NCI-H187 treated with DMSO at 0.1 percent for 48 hours (cell line): ENCODE measurements around the gene CRYZL1.
A peak's percentile ranks its signal among the peaks of the same experiment; 100 is the strongest.
"Not testable (repeated sequence)": the region's sequence is repeated elsewhere in the genome, so short reads cannot be mapped to it uniquely, and the experiment has no call there.

Experiments used
- DNase-seq: peaks from one replicate; lab custom pipeline; 2025; lab: John Stamatoyannopoulos, UW

Gene CRYZL1

DNA sequence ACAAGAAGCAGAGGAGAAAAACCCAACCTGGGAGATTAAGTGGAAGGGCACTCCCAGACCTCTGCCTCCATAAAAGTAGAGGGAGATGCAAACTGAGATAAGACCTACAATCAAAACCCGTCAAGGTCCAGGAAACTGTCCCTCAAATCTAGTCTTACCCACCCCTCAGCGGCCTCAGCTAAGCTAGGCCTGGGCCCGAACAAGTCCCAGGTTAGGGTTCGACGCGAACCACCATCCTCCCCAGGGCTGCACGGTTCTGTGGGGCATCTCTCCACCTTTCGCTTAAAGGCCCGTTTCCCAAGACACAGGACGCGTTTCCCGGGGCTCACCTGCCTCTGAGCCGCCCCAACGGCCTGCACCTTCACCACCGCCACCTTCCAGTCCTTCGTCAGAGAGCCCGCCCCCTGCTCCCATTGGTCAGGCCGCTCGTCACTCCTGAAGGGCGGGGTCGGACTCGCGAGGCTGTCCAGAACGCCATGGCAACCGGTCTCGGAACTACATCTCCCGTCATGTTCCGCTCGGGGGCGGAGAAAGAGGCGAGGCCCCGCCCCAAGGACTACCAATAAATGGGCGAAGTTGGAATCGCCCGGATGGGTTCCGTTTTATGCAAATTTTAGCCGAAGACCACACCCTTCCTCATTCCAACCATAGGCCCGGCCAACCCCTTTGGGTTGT, at the start of gene CRYZL1:
TSS of gene CRYZL1 (minus strand) at position 390 of the 675 bp plus-strand sequence. CDS start 10,190 bp downstream, outside the sequence.
- DNase-seq: peak; percentile 93

DNA sequence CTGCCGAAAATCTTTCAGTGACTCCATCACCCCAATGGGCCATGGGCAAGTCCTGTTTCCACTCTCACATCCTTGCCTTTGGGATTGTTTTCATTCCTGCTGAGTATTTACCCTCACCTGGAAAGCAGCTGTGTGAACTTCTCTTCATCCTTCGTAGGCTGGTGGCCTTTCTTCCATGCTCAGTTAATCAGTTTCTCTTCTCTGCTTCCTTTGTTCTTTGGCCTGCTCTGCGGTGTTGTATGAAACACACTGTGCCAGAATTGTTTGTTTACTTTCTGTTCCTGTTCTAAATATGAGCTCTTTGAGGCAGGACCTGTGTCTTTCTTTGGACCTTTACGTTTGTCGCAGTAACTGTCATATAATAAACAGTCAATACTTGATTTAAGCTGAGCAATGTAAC, 49.3 kb upstream of the CRYZL1 start:
- no peak for DNase-seq

DNA sequence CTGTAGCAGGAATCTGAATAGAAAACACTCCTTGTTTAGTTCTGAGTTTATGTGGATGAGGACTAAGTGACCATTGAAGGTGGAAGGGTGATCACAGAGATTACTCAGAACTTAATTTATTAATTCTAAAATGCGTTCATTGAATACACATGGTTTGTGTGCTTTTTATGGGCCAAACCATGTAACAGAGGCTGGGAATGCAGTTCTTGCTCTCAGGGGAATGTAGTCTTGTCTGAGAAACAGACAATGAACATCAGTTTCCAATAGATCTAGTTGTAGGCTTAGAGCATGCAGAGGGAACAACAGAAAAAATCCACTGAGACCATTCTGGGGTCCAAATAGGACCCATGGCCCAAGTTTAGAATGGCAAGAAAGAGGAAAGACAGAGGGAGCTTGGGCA, 46.8 kb upstream of the CRYZL1 start:
- DNase-seq: no peak

DNA sequence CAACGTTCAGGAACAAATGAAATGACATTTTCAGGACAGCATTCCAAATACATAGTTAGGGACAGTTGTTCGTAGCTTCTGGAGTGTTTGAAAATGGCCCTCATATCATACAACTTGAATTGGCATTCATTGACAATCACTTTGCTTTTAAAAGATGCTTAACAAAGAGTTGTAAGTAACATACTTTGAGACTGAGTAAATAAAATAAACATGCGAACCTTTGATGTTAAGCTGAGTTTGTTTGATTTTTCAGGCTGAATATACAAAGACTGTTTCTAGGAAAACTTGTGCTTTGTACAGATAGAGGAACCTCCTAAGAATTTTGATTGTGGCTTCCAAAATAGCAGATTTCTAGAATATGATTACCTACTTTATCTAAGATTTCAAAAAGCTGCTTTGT, 46.1 kb upstream of the CRYZL1 start:
- no peak for DNase-seq

DNA sequence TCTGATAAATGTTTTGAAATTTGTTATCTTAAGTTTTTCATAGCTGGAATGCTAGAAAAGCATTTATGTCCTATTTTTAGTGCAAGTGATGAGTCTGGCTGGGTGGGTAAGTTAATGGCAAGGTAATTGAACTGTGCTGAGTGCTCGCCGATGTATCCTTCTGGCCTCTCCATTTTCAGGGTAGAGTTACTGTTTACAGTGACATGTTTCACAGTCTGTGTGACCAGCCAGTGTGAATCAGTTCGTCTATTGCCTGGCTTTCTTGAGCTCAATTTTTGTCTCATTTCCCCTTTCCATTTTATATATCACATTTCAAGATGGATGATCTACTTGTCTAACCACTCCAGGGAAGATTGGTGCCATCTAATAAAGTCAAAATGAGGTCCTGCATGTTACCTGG, 44.8 kb upstream of the CRYZL1 start:
- peak; percentile 44 for DNase-seq

DNA sequence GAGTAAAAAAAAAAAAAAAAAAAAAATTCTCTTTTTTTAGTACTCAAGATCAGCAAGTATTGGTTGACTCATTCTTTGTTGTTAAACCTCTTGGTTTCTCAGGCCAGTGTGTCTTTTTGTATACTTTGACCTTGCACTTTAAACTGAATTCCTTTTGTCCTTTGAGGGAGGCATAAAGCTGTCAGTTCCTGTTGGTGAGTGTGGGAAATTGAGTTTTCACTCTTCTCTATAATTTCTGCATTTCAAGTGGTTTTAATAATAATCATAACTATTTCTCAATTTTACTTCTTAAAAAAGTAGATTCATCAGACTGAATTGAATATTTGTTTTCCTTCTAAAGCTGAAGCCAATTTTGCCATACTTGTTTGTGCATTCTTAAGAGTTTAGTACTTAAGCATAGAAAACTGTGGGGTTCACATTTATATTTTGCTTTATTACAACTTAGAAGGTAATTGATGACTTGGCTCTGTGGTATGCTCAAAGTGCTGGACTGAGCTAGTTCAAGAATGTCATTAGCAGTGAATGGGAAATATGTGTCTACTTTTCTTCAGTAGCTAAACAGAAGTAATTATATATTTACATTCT, 44.2 kb upstream of the CRYZL1 start:
- DNase-seq: no peak

DNA sequence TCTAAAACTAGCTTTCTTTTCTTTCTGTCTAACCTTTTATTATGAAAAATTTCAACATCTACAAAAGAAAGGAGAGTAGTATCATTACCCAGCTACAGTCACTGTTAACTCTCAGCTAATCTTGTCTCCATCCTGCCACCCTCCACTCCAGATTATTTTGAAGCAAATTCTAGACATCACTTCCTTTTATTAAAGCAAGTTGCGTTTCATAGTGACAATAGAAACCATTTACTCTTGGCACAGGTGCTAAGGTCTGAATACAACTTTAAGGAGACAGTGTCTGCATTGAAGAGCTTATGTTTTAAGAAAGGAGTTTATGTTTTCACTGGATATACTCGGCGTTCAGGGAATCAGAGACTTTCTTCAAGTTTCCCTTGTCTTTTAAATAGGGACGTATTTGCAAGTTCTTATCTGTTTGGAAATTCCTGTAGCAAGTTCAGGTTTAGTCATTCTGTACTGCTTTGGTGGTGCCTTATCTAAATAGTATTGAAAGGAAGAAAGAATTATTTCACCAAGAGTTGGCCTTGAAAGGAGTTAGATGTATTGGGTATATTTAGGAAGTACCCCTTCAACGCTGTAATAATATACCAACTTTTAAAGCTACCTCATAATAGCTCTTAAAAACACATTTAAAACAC, 43.5 kb upstream of the CRYZL1 start:
- DNase-seq: no peak

DNA sequence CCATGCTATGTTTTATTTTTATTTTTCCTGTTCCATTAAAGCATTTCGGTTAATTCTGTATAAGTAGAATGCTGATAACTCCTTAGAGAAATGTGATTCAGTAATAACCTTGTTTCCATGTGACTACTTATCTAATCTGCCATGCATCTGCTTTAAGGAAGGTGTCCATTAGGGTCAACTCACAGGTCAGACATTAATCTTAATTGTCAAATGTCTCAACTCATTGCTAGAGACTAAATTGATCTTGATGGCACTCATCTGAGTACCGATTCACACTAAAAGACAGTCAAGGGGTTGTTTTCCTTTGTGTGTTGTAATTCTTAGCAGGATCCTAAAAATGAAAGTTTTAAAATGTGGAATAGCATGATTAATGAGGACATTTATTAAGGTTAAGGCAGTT, 42.5 kb upstream of the CRYZL1 start:
- no peak for DNase-seq

DNA sequence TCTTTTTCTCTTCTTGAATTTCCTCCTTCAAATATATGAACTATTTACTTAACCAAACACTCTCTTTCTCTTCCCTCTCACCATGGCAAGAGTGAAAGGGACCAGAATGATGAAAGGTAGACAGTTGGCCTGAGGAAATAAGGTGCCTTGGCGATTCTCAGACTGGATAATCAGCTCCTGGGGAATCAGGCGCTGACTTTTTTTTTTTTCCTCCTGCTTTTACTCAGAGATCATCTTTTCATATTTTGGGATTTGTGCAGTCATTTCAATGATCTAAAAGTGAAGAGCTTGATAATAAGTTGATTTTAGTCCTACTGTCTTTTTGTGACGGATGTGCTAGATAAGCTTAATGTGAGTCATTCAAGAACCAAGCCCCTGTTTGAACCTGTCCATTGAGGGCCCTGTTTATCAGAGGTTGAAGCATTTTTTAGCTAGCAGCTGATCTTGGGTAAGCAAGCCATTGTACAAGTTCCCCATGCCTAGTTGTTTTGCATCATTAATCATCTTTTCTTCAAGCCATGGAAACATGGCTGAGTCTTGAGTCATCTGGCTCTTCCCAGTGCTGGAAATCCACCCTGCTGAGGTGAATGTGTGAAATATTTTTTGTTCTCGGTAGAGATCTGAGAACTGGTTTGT, 41.6 kb upstream of the CRYZL1 start:
- DNase-seq: no peak

DNA sequence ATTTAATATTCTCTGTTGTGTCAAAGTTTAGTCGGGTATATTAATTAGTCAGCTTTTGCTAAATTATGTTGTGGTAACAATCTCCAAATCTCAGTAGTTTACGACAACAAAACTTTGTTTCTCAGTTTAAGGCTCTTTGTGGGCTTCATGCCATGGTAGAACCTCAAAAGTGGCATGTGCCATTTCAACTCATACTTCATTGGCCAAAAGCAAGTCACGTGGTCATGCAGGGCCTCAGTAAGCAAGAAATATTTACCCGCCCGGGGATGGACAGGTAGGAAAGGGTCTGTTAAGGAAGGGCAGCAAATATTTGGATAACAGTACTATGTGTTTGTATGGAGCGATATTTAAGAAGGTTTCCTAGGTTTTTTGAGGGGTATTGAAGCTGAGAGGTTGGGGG, 39.3 kb upstream of the CRYZL1 start:
- no peak for DNase-seq

DNA sequence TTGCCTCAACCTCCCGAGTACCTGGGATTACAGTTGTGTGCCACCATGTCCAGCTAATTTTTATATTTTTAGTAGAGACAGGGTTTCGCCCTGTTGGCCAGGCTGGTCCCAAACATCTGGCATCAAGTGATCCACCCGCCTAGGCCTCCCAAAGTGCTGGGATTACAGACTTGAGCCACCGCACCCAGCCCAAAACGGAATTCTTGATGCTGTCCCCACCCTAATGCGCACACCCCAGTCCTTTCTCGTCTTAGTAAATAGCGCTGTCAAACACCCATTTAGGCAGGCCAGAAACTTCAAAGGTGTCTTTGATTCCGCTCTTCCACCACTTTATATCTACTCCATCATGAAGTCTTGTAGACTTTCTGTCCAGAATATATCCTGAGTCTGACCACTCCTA, 35.9 kb upstream of the CRYZL1 start:
- no peak for DNase-seq

DNA sequence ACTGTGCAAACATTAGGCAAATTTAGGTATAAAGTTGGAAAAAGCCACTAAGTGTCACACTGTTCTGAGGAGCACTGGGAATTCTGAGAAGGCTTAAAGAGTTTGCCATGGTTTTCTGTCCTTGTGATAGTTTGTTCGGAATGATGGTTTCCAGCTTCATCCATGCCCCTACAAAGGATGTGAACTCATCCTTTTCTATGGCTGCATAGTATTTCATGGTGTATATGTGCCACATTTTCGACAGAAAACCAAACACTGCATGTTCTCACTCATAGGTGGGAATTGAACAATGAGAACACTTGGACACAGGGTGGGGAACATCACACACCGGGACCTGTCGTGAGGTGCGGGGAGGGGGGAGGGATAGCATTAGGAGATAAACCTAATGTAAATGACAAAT, 35.1 kb upstream of the CRYZL1 start:
- DNase-seq: not testable (repeated sequence)

DNA sequence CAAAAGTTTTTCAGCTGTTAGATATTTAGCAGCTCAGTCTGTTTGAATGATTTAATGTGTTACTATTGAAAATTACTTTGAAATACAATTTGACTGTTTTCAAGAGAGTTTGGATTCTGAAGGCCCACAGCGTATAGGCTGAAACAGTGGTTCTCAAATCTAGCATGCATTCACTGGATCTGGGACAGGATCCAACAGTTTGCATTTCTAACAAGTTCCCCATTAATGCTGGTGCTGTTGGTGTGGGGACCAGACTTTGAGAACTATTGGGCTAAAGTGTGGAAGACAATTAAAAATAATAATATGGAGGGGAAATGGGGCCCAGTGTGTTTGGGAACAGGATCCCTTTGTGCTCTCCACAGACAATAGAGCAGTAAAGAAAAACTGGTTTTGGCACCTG, 32.7 kb upstream of the CRYZL1 start:
- DNase-seq: no peak

DNA sequence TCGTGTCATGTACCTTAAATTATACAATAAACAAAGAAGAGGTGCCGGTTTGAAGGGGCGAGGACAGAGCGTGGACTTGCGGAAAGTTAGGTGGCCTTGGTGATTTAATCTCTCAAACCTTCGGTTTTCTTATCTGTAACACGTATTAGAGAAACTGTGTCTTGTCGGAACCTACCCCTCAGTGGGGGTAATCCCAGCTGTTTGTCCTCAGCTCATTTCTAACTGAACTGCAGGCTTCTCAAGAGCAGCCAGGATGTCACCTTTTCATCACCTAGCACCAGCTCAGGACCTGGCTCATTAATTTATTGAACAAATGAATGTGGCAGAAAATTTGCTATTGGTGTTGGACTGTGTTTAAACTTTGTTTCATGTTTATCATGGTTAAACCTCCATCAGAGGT, 31.9 kb upstream of the CRYZL1 start:
- no peak for DNase-seq

DNA sequence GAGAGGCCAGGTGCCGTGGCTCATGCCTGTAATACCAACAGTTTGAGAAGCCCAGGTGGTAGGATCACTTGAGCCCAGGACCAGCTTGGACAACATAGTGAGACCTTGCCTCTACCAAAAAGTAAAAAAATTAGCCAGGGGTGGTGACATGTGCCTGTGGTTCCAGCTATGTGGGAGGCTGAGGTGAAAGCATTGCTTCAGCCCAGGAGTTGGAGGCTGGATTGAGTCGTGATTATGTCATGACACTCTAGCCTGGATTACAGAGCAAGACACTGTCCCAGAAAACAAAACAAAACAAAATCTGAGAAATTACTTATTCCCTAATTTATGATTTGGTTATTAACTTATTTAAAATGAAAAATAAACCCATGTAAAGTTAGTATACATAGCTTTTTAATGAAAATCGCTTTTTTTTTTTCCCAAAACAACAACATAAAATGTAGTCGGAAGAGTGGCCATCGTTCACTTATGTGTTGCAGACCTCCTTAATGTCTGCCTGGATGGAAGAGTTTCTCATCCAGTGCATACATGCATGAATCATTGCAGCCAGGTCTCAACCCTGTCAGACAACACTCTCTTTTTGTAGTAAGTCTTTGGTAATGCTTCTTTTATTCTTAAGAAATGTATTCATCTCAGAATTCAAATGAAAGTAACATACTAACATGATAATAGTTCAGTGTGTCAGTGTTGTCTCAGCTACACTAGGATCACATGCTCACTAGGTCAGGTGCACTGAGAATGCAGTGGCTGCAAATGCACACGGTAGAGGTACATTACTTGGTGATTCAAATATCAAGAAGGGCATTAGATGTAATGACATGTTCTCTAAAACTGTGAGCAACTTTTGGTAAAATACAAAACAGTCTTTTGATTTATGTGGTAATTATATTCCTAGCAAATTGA, 28.8 kb upstream of the CRYZL1 start:
- no peak for DNase-seq

DNA sequence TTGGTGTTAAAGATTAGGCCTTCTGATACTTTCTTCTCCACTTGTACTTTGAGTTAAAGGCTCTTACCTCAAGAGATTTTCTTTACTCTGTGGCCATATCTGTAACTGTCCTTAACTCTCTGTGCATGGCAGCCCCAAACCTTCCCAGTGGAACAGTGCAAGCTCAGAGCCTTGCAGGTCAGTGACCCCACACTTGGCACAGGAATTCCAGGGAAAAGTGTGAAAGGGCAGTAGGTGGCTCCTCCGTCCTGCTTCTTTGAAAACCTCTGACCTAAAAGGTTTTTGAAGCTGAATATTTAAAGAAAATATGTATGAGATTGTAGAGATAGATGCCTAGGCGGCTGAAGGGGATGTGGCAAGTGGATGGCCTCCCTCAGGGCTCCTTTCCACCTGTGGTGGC, 27.1 kb upstream of the CRYZL1 start:
- DNase-seq: no peak

DNA sequence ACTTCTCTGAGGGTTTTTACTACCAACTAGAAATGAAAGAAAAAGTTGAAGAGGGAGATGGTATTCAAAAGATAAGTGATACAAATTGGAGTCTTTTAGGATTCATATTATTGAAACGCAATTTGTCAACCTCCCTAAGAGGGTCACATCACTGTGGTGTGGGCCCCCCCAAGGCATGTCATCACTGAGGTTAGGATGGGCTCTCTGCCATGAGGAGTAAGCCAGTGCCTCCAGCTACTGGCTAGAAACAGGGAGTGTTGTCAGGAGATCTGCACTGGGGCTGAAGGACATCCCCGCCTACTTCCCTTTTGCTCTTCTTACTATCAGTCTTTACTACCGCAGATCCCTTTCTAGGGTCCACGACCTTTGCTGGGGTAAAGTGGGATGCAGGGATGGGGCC, 26.6 kb upstream of the CRYZL1 start:
- no peak for DNase-seq

DNA sequence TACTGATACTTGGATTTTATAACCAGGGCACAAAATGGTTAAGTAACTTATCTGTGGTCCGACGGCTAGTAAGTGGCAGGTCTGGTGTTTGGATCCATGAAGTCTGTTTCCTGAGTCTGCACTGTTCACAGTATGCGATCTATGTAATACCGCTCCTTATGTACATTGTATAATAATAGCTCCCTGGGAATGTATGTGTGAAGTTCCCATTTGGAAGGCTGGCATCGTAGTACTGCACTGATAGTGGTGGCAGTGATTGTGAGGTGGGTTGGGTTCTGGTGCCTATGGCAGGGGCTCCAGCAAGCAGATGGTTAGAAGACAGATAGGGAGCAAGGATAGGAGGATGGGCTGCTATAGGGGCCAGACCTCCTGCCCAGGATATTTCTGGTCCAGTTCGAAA, 26.1 kb upstream of the CRYZL1 start:
- DNase-seq: no peak

DNA sequence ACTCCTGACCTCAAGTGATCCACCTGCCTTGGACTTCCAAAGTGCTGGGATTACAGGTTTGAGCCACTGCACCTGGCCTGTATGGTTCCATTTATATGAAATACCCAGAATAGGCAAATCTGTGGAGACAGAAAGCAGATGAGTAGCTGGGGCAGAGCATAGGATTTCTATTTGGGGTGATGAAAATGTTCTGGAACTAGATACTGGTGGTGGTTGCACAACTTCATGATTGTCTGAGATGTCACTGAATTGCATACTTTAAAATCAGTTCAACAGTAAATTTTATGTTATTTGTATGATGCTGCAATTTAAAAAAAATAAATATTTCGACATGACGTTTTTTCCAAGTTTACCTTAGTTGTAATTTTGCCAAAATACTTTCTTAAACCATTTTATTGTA, 24.6 kb upstream of the CRYZL1 start:
- DNase-seq: no peak

DNA sequence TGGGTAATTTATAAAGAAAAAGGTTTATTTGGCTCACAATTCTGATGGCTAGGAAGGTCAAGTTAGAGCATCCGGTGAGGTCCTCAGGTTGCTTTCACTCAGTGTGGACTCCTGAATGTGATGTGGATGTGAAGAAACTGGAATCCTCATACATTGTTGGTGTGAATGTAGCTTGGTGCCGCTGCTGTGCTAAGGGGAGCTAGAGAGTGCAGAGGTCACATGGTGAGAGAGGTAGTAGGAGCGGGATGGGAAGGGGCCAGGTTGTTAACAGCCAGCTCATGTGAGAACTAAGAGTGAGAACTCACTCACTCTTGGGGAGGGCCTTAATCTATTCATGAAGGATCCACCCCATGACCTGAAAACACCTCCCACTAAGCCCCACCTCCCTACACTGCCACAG, 22.6 kb upstream of the CRYZL1 start:
- DNase-seq: no peak

DNA sequence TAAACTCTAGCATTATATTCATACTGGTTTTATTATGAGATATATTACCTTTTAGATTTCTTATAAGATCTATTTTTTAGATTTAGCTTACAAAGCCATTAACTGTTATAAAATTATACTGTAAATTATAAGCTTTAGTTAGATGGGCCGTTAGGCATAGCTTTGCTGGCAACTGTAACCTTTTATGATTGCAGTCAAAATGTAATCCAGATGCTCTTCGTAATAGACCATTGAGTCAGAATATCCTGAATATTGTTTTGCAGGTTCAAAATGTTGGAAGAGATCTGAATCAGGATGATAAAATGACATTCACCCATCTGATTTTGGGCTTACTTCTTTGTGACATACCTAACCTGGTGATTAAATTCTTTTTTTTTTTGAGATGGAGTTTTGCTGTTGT, 21.7 kb upstream of the CRYZL1 start:
- DNase-seq: no peak

DNA sequence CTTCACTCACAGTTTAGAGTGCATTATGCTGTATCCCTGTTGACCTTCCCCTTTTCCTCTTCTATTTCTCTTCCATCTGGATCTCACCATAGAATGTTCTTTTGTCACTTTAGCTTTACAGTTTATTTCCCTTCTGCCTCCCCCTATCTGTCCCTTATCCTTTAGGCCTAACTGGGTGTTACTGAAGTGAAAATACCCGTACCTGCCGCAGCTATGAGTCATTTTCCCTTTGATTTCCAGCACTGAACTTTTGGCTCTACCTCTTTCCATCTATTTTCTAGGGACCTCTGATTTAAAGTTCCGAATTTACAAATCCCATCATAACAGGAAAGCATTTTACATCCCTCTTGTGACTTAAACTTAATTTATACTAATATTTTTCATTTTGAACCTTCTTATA, 20.5 kb upstream of the CRYZL1 start:
- DNase-seq: no peak
